Loucy (cell line): ENCODE measurements around the gene RNFT1.

Experiments used
- H2AFZ ChIP-seq: fragments of 200-600 bp; sonication (generic); 2 replicates; pipeline ENCODE4 v1.6.0; 2016; ENCODE audit warnings: antibody characterized with exemption, mild to moderate bottlenecking, low read length, moderate library complexity
- H3F3A ChIP-seq: fragments of 200-600 bp; 2 replicates; pipeline ENCODE4 v1.6.0; 2016; ENCODE audit warnings: antibody characterized with exemption, low read depth, mild to moderate bottlenecking
- H3K27me3 ChIP-seq: fragments of 200-600 bp; sonication (generic); 2 replicates; pipeline ENCODE4 v1.6.1; 2014; ENCODE audit warnings: low read length, mild to moderate bottlenecking; ENCODE audit not compliant: insufficient read depth, poor library complexity, severe bottlenecking
- H3K36me3 ChIP-seq: fragments of 200-600 bp; sonication (generic); 2 replicates; pipeline ENCODE4 v1.6.1; 2016; ENCODE audit warnings: low read length; ENCODE audit not compliant: insufficient read depth
- H3K4me1 ChIP-seq: fragments of 200-600 bp; sonication (generic); 2 replicates; pipeline ENCODE4 v1.5.1; 2014; ENCODE audit warnings: low read length, mild to moderate bottlenecking; ENCODE audit not compliant: insufficient read depth, poor library complexity, severe bottlenecking
- H3K4me2 ChIP-seq: fragments of 200-600 bp; sonication (generic); 2 replicates; pipeline ENCODE4 v1.6.0; 2014; ENCODE audit warnings: antibody characterized with exemption, low read length, low read depth, mild to moderate bottlenecking; ENCODE audit not compliant: poor library complexity, severe bottlenecking
- H3K4me3 ChIP-seq: fragments of 200-600 bp; sonication (generic); 2 replicates; pipeline ENCODE4 v1.5.1; 2014; ENCODE audit warnings: low read length, mild to moderate bottlenecking, mixed read lengths; ENCODE audit not compliant: poor library complexity, severe bottlenecking
- H3K79me2 ChIP-seq: fragments of 200-600 bp; sonication (generic); 2 replicates; pipeline ENCODE4 v1.6.1; 2014; ENCODE audit warnings: low read length; ENCODE audit not compliant: insufficient read depth
- H3K9ac ChIP-seq: fragments of 200-600 bp; sonication (generic); 2 replicates; pipeline ENCODE4 v1.6.0; 2014; ENCODE audit warnings: mild to moderate bottlenecking, low read depth, low read length, moderate library complexity; ENCODE audit not compliant: poor library complexity, severe bottlenecking
- H3K9me2 ChIP-seq: fragments of 200-600 bp; sonication (generic); replicated peaks from 2 replicates; pipeline ENCODE4 v1.6.1; 2016; ENCODE audit warnings: low read depth, low read length, mixed read lengths
- H3K9me3 ChIP-seq: fragments of 200-600 bp; sonication (generic); 2 replicates; pipeline ENCODE4 v1.6.1; 2014; ENCODE audit warnings: mild to moderate bottlenecking, antibody characterized with exemption, low read length, low read depth; ENCODE audit not compliant: insufficient read depth
- H4K20me1 ChIP-seq: fragments of 200-600 bp; sonication (generic); 2 replicates; pipeline ENCODE4 v1.6.0; 2014; ENCODE audit warnings: antibody characterized with exemption, low read length, mild to moderate bottlenecking; ENCODE audit not compliant: insufficient read depth, poor library complexity, severe bottlenecking
- CTCF ChIP-seq: fragments of 200-600 bp; sonication (generic); conservative IDR thresholded peaks from 2 replicates; pipeline ENCODE4 v1.5.1; 2014; ENCODE audit warnings: mild to moderate bottlenecking, antibody characterized with exemption, low read length
- EZH2phosphoT487 ChIP-seq: fragments of 200-600 bp; IDR thresholded peaks from 2 replicates; pipeline ENCODE4 v1.6.1; 2018; ENCODE audit warnings: antibody characterized with exemption, mild to moderate bottlenecking, moderate library complexity, borderline replicate concordance

Gene RNFT1

DNA sequence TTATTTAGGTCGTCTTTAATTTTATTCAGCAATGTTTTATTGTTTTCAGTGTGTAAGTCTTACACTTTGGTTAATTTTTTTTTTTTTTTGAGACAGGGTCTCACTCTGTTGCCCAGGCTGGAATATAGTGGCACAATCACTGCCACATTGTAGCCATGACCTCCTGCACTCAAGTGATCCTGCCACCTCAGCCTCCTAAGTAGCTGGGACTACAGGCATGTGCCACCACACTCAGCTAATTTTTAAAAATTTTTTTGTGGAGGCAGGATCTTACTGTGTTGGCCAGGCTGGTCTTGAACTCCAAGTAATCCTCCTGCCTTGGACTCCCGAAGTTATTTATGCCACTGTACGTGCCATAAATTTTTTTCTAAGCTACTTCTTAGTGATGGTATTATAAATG, 57.1 kb downstream of the RNFT1 start:
- Histone ChIP-seq H3F3A (no peaks in the 10 kb centered on the region), H4K20me1 (peaks cover 10% of the 10 kb centered on the region), H3K4me1 (no peaks in the 10 kb centered on the region), H3K9ac (no peak overlapping the region), H3K9me2 (no peaks in the 10 kb centered on the region), H3K36me3 (peaks cover 17% of the 10 kb centered on the region; the same call in 1 of the 2 replicates), H3K4me2 (no peak overlapping the region), H3K79me2 (peaks cover 52% of the 10 kb centered on the region), H3K27me3 (no peaks in the 10 kb centered on the region), H3K9me3 (no peaks in the 10 kb centered on the region), H3K4me3 (no peak overlapping the region), H2AFZ (no peak overlapping the region)
- TF ChIP-seq CTCF = no peak
- no peak for TF ChIP-seq EZH2phosphoT487

GRCh38 chr17:59903455-59903854, 61.1 kb downstream of the RNFT1 start:
- Histone ChIP-seq H3K79me2 (peaks cover 89% of the 10 kb centered on the region), H4K20me1 (peaks cover 21% of the 10 kb centered on the region), H3K9me2 (no peaks in the 10 kb centered on the region), H3K4me2 (no peak overlapping the region), H3F3A (no peaks in the 10 kb centered on the region), H3K27me3 (no peaks in the 10 kb centered on the region), H3K36me3 (0 out of 2 replicates have a peak, but pooled peaks cover 2% of the 10 kb centered on the region), H2AFZ (no peak overlapping the region), H3K4me3 (no peak overlapping the region), H3K9me3 (no peaks in the 10 kb centered on the region), H3K4me1 (peaks cover 4% of the 10 kb centered on the region), H3K9ac (no peak overlapping the region)
- TF ChIP-seq CTCF = no peak
- TF ChIP-seq EZH2phosphoT487 = no peak
